ENCODE data around the gene ARSK.
A peak's percentile ranks its signal among the peaks of the same experiment; 100 is the strongest.

The ARSK gene

DNA sequence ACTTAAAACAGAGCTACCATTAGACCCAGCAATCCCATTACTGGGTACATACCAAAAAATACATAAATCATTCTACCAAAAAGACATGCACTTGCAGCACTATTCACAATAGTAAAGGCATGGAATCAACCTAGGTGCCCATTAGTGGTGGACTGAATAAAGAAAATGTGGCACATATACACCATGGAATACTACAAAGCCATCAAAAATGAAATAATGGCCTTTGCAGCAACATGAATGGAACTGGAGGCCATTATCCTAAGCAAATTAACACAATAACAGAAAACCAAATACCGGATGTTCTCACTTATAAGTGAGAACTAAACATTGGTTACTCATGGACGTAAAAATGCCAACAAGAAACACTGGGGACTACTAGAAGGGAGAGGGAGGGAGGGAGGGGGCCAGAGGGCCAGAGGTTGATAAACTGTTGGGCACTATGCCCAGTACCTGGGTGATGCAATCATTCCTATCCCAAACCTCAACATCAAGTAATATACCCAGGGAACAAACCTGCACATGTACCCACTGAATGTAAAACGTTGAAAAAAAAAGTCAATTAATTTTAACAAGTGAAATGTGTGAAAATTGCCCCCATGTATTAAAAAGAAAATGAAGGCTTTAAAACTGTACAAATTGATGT is 40.5 kb downstream of the ARSK start:
- no peak for TF ChIP-seq ZNF274 (IDR thresholded peaks at IDR 0.05; ENCODE audit: low read depth, low read length)
- H3K4me3 ChIP-seq (ENCODE audit: low read length), result no peak overlapping the region

GRCh38 chr5:95599252-95599651 is 44.4 kb downstream of the ARSK start:
- no peak for TF ChIP-seq ZNF274 (IDR thresholded peaks at IDR 0.05; ENCODE audit: low read depth, low read length)
- H3K4me3 ChIP-seq (ENCODE audit: low read length), result no peak overlapping the region

GRCh38 chr5:95600557-95600956 is 45.7 kb downstream of the ARSK start:
- H3K4me3 ChIP-seq (ENCODE audit: low read length), result no peak overlapping the region
- TF ChIP-seq ZNF274 (IDR thresholded peaks at IDR 0.05; ENCODE audit: low read depth, low read length), result no peak

DNA sequence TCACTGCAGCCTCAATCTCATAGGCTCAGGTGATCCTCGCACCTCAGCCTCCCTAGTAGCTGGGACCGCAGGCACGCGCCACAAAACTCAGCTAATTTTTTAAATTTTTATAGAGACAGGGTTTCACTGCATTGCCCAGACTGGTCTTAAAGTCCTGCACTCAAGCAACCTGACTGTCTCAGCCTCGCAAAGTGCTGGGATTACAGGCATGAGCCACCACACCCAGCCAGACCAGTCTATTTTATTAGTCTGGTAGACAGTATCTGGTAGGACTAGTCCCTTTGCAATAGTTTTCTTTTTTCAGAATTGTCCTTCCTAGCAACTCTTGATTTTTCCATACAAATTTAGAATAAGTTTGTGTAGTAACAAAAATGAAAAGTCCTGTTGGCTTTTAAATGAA is 50.9 kb downstream of the ARSK start:
- no peak overlapping the region for H3K4me3 ChIP-seq (ENCODE audit: low read length)
- TF ChIP-seq ZNF274 (IDR thresholded peaks at IDR 0.05; ENCODE audit: low read depth, low read length), result no peak

DNA sequence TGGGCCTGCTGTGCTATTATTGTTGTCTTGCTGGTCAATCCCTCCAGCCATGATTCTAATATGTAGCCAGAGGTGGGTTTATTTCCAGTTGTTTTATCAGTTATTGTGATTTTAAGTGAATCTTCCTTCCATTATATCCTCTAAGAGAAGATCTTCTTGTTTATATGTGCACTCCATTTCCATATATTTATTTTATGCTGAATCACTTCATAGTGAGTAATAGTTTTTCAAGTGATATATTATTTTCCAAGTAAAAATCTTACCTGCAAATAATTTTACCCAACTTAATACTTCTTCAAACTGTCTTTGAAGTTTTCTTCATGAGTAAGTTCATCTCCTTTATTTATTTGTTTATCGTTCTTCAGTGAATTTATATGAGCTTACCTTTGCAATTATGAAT is 51.5 kb downstream of the ARSK start:
- no peak for TF ChIP-seq ZNF274 (IDR thresholded peaks at IDR 0.05; ENCODE audit: low read depth, low read length)
- no peak overlapping the region for H3K4me3 ChIP-seq (ENCODE audit: low read length)

DNA sequence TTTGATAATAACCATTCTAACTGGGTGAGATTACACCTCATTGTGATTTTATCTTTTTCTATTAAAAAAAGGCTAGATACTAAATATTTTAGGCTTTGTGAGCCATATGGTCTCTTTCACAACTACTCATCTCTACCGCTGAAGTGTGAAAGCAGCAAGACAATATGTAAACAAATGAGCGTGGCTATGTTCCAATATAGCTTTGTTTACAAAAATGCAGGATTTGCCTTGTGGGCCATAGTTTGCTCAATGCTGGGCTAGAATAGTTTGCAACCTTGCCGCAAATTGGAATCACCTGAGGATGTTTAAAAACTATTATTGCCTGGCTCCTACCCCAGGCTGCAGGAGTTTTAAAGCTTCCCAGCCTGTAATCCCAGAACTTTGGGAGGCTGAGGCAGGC is 54.8 kb downstream of the ARSK start:
- H3K4me3 ChIP-seq (ENCODE audit: low read length), result no peak overlapping the region
- TF ChIP-seq ZNF274 (IDR thresholded peaks at IDR 0.05; ENCODE audit: low read depth, low read length), result no peak

- TF ChIP-seq ZNF274 (IDR thresholded peaks at IDR 0.05; ENCODE audit: low read depth, low read length), result no peak
- no peak overlapping the region for H3K4me3 ChIP-seq (ENCODE audit: low read length)
These were observed 55.6 kb downstream of the ARSK start for GRCh38 chr5:95610546-95610945.

DNA sequence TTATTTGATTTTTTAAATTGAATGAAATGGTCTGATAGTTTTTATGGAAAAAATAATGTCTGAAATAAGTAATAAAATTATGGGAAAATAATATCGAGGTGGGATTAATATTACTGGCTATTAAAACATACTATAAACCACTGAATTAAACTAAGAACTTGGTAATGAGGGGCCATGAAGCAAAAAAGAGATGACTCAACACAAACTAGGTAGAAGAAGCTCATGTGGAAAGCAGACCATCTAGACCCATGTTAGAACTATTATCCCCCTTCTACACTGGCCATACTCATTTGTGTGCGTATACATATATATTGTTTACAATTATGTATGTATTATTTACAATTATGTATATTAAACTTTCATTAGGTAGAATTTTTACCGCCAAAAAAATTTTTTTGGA is 56.5 kb downstream of the ARSK start:
- H3K4me3 ChIP-seq (ENCODE audit: low read length), result no peak overlapping the region
- TF ChIP-seq ZNF274 (IDR thresholded peaks at IDR 0.05; ENCODE audit: low read depth, low read length), result no peak

DNA sequence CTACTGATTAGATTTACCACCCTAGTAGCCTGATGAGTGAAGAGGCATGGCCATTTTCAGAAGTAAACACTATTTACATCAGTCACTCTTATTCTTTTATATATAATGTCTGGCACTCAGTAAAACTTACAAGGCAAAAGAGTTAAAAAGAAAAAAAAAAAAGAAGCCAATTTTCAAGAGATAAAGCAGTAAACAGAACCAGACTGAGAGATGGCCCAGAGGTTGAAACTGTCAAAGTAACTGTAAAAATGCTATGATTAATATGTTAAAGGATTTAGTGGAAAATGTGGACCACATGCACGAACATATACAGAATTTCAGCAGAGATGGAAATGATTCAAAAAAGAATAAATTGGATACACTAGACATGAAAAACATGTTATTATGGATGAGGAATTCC is 58.6 kb downstream of the ARSK start:
- H3K4me3 ChIP-seq (ENCODE audit: low read length), result no peak overlapping the region
- TF ChIP-seq ZNF274 (IDR thresholded peaks at IDR 0.05; ENCODE audit: low read depth, low read length), result no peak

DNA sequence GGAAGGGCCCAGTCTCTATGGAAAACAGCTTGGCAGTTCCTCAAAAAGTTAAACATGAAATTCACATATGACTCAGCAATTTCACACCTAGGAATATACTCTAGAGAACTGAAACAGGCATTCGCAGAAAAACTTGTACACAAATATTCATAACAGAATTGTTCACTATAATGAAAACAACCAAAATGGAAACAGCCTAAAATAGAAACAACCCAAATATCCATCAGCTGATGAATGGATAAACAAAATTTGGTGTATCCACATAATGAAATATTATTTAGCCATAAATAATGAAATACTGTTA is 60.2 kb downstream of the ARSK start:
- no peak for TF ChIP-seq ZNF274 (IDR thresholded peaks at IDR 0.05; ENCODE audit: low read depth, low read length)
- H3K4me3 ChIP-seq (ENCODE audit: low read length), result no peak overlapping the region

GRCh38 chr5:95617057-95617456 is 62.2 kb downstream of the ARSK start:
- no peak overlapping the region for H3K4me3 ChIP-seq (ENCODE audit: low read length)
- no peak for TF ChIP-seq ZNF274 (IDR thresholded peaks at IDR 0.05; ENCODE audit: low read depth, low read length)

DNA sequence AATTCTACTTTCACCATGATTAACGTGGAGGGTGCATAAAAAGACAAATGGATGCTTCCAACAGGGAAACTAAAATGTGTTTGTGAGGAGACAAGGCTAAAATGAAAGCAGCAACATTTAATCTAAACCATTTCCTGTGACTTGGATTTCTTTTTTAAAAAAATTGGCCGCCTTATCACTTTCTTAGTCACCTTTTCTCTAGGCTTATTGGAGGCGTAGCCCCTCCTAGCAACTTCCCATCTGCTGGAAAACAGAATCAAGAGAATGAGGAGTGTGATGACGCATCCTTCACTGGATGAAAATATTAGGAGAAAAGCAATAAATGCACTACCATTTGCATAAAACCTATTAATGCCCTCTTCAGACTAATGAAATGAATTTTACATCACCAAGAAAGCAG is 64.2 kb downstream of the ARSK start:
- no peak for TF ChIP-seq ZNF274 (IDR thresholded peaks at IDR 0.05; ENCODE audit: low read depth, low read length)
- no peak overlapping the region for H3K4me3 ChIP-seq (ENCODE audit: low read length)

- no peak for TF ChIP-seq ZNF274 (IDR thresholded peaks at IDR 0.05; ENCODE audit: low read depth, low read length)
- peak overlapping the region; percentile 64; the same call in 1 of the 2 replicates for H3K4me3 ChIP-seq (ENCODE audit: low read length)
These were observed 64.7 kb downstream of the ARSK start for GRCh38 chr5:95619514-95620029.

DNA sequence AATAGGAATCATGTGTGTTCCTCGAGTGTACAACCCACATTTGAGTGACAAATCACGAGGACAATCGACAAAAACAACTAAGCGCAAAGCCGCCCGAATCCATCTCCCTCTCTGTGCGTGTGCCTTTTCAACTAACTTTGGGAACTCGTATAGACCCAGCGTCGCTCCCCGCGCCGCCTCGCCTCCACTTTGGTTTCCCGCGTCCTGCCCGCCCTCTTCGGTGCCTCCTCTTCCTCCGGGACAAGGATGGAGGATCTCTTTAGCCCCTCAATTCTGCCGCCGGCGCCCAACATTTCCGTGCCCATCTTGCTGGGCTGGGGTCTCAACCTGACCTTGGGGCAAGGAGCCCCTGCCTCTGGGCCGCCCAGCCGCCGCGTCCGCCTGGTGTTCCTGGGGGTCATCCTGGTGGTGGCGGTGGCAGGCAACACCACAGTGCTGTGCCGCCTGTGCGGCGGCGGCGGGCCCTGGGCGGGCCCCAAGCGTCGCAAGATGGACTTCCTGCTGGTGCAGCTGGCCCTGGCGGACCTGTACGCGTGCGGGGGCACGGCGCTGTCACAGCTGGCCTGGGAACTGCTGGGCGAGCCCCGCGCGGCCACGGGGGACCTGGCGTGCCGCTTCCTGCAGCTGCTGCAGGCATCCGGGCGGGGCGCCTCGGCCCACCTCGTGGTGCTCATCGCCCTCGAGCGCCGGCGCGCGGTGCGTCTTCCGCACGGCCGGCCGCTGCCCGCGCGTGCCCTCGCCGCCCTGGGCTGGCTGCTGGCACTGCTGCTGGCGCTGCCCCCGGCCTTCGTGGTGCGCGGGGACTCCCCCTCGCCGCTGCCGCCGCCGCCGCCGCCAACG is 65.3 kb downstream of the ARSK start, which contains the start of gene GPR150:
Gene GPR150, plus strand, starts transcription at position 58 of the 840 bp plus-strand sequence. Its CDS starts 189 bp downstream, at position 247.
- peak within 1 kb of the TSS; percentile 64; the same call in 1 of the 2 replicates for H3K4me3 ChIP-seq (ENCODE audit: low read length)
- TF ChIP-seq ZNF274 (IDR thresholded peaks at IDR 0.05; ENCODE audit: low read depth, low read length), result no peak

Measured in GM08714 (cell line).